Uterus (tissue), 2 donors: ENCODE measurements around the gene TFCP2L1.

Experiments used
- POLR2A ChIP-seq, 2 donors: fragments of 450-650 bp; IDR thresholded peaks; one replicate each; pipeline ENCODE4 v1.6.1; 2016; ENCODE audit warnings: antibody characterized with exemption in 2 of 2, mild to moderate bottlenecking in 1 of 2, moderate library complexity in 1 of 2
- TF ChIP-seq, protein P1 (sequence below), 4 experiments: fragments of 200-600 bp in 2 of 4; fragments of 450-650 bp in 2 of 4; sonication (generic) in 2 of 4; IDR thresholded peaks; one replicate each; pipeline ENCODE4 v1.5.1; 2016 to 2019; ENCODE audit warnings: antibody characterized with exemption in 4 of 4, mild to moderate bottlenecking in 2 of 4, moderate library complexity in 1 of 4

DNA sequence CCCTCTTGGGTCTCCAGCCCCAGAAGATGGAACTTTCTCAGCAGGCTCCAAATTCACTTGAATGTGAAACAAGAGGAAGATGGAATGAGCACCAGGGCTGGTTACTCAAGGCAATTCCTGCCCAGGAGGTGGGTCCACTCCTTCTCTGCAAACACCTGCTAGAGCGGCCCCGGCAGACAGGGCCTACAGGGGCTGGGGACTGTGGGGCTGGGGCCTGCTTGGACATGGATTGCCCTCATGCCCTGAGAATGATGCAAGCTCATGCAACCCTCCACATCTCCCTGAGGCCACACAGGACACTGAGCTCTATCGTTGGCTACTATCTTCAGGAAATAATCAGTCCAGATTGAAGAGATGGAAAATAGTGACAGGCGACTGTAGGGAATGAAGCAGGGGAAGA is 39.1 kb downstream of the TFCP2L1 start:
- TF ChIP-seq POLR2A (IDR thresholded peaks at IDR 0.05), result no peak
- TF ChIP-seq, protein P1, sequence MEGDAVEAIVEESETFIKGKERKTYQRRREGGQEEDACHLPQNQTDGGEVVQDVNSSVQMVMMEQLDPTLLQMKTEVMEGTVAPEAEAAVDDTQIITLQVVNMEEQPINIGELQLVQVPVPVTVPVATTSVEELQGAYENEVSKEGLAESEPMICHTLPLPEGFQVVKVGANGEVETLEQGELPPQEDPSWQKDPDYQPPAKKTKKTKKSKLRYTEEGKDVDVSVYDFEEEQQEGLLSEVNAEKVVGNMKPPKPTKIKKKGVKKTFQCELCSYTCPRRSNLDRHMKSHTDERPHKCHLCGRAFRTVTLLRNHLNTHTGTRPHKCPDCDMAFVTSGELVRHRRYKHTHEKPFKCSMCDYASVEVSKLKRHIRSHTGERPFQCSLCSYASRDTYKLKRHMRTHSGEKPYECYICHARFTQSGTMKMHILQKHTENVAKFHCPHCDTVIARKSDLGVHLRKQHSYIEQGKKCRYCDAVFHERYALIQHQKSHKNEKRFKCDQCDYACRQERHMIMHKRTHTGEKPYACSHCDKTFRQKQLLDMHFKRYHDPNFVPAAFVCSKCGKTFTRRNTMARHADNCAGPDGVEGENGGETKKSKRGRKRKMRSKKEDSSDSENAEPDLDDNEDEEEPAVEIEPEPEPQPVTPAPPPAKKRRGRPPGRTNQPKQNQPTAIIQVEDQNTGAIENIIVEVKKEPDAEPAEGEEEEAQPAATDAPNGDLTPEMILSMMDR (IDR thresholded peaks at IDR 0.05), result no peak
